ENCODE measurements around the gene CCDC3.

DNA sequence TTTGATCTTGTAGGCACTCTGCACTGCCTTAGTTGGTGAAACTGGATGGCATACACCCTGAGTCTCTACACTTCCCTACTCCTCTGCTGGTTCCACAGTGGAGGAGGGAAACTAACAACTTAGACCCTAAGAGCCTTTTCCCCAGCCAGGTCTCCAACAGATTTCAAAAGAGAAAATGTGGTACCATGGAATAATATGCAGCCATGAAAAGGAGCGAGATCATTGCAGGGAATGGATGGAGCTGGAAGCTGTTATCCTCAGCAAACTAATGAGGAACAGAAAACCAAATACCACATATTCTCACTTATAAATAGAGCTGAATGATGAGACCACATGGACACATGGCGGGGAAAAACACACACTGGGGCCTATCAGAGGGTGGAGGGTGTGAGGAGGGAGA lies 36.3 kb upstream of the CCDC3 start:
- TF ChIP-seq, protein P1, sequence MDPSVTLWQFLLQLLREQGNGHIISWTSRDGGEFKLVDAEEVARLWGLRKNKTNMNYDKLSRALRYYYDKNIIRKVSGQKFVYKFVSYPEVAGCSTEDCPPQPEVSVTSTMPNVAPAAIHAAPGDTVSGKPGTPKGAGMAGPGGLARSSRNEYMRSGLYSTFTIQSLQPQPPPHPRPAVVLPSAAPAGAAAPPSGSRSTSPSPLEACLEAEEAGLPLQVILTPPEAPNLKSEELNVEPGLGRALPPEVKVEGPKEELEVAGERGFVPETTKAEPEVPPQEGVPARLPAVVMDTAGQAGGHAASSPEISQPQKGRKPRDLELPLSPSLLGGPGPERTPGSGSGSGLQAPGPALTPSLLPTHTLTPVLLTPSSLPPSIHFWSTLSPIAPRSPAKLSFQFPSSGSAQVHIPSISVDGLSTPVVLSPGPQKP (IDR thresholded peaks at IDR 0.05; ENCODE audit: low read depth, low read length) = no peak
- no peak for TF ChIP-seq RFX5 (IDR thresholded peaks at IDR 0.05)
- TF ChIP-seq EP300 (IDR thresholded peaks at IDR 0.05) = no peak
- TF ChIP-seq, protein P2, sequence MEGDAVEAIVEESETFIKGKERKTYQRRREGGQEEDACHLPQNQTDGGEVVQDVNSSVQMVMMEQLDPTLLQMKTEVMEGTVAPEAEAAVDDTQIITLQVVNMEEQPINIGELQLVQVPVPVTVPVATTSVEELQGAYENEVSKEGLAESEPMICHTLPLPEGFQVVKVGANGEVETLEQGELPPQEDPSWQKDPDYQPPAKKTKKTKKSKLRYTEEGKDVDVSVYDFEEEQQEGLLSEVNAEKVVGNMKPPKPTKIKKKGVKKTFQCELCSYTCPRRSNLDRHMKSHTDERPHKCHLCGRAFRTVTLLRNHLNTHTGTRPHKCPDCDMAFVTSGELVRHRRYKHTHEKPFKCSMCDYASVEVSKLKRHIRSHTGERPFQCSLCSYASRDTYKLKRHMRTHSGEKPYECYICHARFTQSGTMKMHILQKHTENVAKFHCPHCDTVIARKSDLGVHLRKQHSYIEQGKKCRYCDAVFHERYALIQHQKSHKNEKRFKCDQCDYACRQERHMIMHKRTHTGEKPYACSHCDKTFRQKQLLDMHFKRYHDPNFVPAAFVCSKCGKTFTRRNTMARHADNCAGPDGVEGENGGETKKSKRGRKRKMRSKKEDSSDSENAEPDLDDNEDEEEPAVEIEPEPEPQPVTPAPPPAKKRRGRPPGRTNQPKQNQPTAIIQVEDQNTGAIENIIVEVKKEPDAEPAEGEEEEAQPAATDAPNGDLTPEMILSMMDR (IDR thresholded peaks at IDR 0.05) = no peak
- no peak for TF ChIP-seq RAD21 (conservative IDR thresholded peaks at IDR 0.05 in 1 of 2, IDR thresholded peaks at IDR 0.05 in 1 of 2)
- TF ChIP-seq SMC3 (IDR thresholded peaks at IDR 0.05) = no peak
- TF ChIP-seq, protein P3, sequence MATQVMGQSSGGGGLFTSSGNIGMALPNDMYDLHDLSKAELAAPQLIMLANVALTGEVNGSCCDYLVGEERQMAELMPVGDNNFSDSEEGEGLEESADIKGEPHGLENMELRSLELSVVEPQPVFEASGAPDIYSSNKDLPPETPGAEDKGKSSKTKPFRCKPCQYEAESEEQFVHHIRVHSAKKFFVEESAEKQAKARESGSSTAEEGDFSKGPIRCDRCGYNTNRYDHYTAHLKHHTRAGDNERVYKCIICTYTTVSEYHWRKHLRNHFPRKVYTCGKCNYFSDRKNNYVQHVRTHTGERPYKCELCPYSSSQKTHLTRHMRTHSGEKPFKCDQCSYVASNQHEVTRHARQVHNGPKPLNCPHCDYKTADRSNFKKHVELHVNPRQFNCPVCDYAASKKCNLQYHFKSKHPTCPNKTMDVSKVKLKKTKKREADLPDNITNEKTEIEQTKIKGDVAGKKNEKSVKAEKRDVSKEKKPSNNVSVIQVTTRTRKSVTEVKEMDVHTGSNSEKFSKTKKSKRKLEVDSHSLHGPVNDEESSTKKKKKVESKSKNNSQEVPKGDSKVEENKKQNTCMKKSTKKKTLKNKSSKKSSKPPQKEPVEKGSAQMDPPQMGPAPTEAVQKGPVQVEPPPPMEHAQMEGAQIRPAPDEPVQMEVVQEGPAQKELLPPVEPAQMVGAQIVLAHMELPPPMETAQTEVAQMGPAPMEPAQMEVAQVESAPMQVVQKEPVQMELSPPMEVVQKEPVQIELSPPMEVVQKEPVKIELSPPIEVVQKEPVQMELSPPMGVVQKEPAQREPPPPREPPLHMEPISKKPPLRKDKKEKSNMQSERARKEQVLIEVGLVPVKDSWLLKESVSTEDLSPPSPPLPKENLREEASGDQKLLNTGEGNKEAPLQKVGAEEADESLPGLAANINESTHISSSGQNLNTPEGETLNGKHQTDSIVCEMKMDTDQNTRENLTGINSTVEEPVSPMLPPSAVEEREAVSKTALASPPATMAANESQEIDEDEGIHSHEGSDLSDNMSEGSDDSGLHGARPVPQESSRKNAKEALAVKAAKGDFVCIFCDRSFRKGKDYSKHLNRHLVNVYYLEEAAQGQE (IDR thresholded peaks at IDR 0.05) = no peak
- no peak for TF ChIP-seq RCOR1 (IDR thresholded peaks at IDR 0.05; ENCODE audit: low read depth, low read length)
- TF ChIP-seq HOXB5 (CRISPR knock-in tag; IDR thresholded peaks at IDR 0.05) = no peak
- no peak for TF ChIP-seq POLR2A (IDR thresholded peaks at IDR 0.05; ENCODE audit: low read length)
- no peak for TF ChIP-seq FOSB (CRISPR knock-in tag; IDR thresholded peaks at IDR 0.05)
- no peak for TF ChIP-seq NR3C1 (IDR thresholded peaks at IDR 0.05)
- TF ChIP-seq CBX2 (IDR thresholded peaks at IDR 0.05; ENCODE audit: borderline replicate concordance, low read depth) = no peak
- TF ChIP-seq, protein P4, sequence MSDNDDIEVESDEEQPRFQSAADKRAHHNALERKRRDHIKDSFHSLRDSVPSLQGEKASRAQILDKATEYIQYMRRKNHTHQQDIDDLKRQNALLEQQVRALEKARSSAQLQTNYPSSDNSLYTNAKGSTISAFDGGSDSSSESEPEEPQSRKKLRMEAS (IDR thresholded peaks at IDR 0.05) = no peak
